SU-DHL-6 (cell line): Measurements from ENCODE around the gene RYR2.
"Not testable (repeated sequence)": the region's sequence is repeated elsewhere in the genome, so short reads cannot be mapped to it uniquely, and the experiment has no call there.

ENCODE experiments used
- H2AFZ ChIP-seq: fragments of 200-600 bp; sonication (generic); 2 replicates; pipeline ENCODE4 v1.6.1; 2014; ENCODE audit warnings: low read depth, mild to moderate bottlenecking, moderate library complexity, mixed read lengths, antibody characterized with exemption, low read length; ENCODE audit not compliant: severe bottlenecking
- H3F3A ChIP-seq: fragments of 200-600 bp; shearing (Covaris generic); 2 replicates; pipeline ENCODE4 v1.6.0; 2016; ENCODE audit warnings: antibody characterized with exemption, mild to moderate bottlenecking; ENCODE audit not compliant: insufficient read depth
- H3K27ac ChIP-seq: fragments of 200-600 bp; sonication (generic); 2 replicates; pipeline ENCODE4 v1.5.1; 2016; ENCODE audit warnings: low read depth, mild to moderate bottlenecking, low read length, moderate library complexity, mixed read lengths
- H3K27me3 ChIP-seq: fragments of 200-600 bp; sonication (generic), shearing (Covaris generic); 2 replicates; pipeline ENCODE4 v1.6.0; 2014; ENCODE audit warnings: mild to moderate bottlenecking, low read length
- H3K36me3 ChIP-seq: fragments of 200-600 bp; sonication (generic); 2 replicates; pipeline ENCODE4 v1.6.1; 2014; ENCODE audit warnings: mild to moderate bottlenecking, low read length, mixed read lengths
- H3K4me2 ChIP-seq: fragments of 300-600, 200-600 bp; shearing (Covaris generic), sonication (generic); 2 replicates; pipeline ENCODE4 v1.6.0; 2014; ENCODE audit warnings: low read length, low read depth, mild to moderate bottlenecking; ENCODE audit not compliant: poor library complexity, severe bottlenecking
- H3K4me3 ChIP-seq: fragments of 200-600 bp; sonication (generic); 2 replicates; pipeline ENCODE4 v1.5.1; 2014; ENCODE audit warnings: antibody characterized with exemption, low read length, mild to moderate bottlenecking, mixed read lengths; ENCODE audit not compliant: insufficient read depth, poor library complexity, severe bottlenecking
- H3K79me2 ChIP-seq: fragments of 200-600 bp; sonication (generic); 2 replicates; pipeline ENCODE4 v1.6.1; 2014; ENCODE audit warnings: mild to moderate bottlenecking, low read length, moderate library complexity; ENCODE audit not compliant: insufficient read depth
- H3K9ac ChIP-seq: fragments of 200-600 bp; sonication (generic); 2 replicates; pipeline ENCODE4 v1.7.0; 2014; ENCODE audit warnings: mild to moderate bottlenecking, low read length
- H3K9me2 ChIP-seq: fragments of 200-600 bp; sonication (generic); replicated peaks from 2 replicates; pipeline ENCODE4 v1.6.1; 2014; ENCODE audit warnings: low read length; ENCODE audit not compliant: insufficient read depth
- H3K9me3 ChIP-seq: fragments of 200-600 bp; sonication (generic); 2 replicates; pipeline ENCODE4 v1.6.1; 2014; ENCODE audit warnings: low read length, mixed read lengths; ENCODE audit not compliant: insufficient read depth
- H4K20me1 ChIP-seq: fragments of 200-600 bp; sonication (generic); 2 replicates; pipeline ENCODE4 v1.6.1; 2014; ENCODE audit warnings: low read depth, mild to moderate bottlenecking, antibody characterized with exemption, low read length, moderate library complexity, mixed read lengths
- CTCF ChIP-seq: fragments of 200-600 bp; sonication (generic); IDR thresholded peaks from one replicate; pipeline ENCODE4 v1.5.1; 2017; ENCODE audit warnings: antibody characterized with exemption, mild to moderate bottlenecking, low read length, moderate library complexity; ENCODE audit not compliant: insufficient read depth, poor library complexity, severe bottlenecking
- EZH2phosphoT487 ChIP-seq: fragments of 200-600 bp; sonication (generic), shearing (Covaris generic); conservative IDR thresholded peaks from 2 replicates; pipeline ENCODE4 v1.6.1; 2018; ENCODE audit warnings: mild to moderate bottlenecking, antibody characterized with exemption, low read length, moderate library complexity, mixed read lengths

Gene RYR2

GRCh38 chr1:237814319-237814924 lies 772.4 kb downstream of the RYR2 start:
- no peak overlapping the region for H3K9ac ChIP-seq
- no peaks in the 10 kb centered on the region for H3K27me3 ChIP-seq
- no peak overlapping the region for H2AFZ ChIP-seq
- no peak overlapping the region for H3K27ac ChIP-seq
- no peaks in the 10 kb centered on the region for H3K9me2 ChIP-seq
- H3F3A ChIP-seq: no peaks in the 10 kb centered on the region
- TF ChIP-seq EZH2phosphoT487: no peak
- TF ChIP-seq CTCF: peak; percentile 60
- H3K36me3 ChIP-seq: no peaks in the 10 kb centered on the region
- H4K20me1 ChIP-seq: no peaks in the 10 kb centered on the region
- H3K4me3 ChIP-seq: no peak overlapping the region
- no peaks in the 10 kb centered on the region for H3K79me2 ChIP-seq
- H3K9me3 ChIP-seq: no peaks in the 10 kb centered on the region
- H3K4me2 ChIP-seq: no peak overlapping the region

- Histone ChIP-seq H3K27me3 (no peaks in the 10 kb centered on the region), H3K9ac (no peak overlapping the region), H3K27ac (no peak overlapping the region), H3K79me2 (no peaks in the 10 kb centered on the region), H3K4me3 (no peak overlapping the region), H3K9me3 (no peaks in the 10 kb centered on the region), H3F3A (no peaks in the 10 kb centered on the region), H3K9me2 (no peaks in the 10 kb centered on the region), H2AFZ (no peak overlapping the region), H4K20me1 (no peaks in the 10 kb centered on the region), H3K36me3 (no peaks in the 10 kb centered on the region), H3K4me2 (no peak overlapping the region)
- no peak for TF ChIP-seq CTCF
Measured at GRCh38 chr1:237817277-237817676, 775.3 kb downstream of the RYR2 start.

GRCh38 chr1:237820634-237821033 lies 778.6 kb downstream of the RYR2 start:
- not testable (repeated sequence) for H3F3A ChIP-seq, H3K36me3 ChIP-seq, H2AFZ ChIP-seq, H3K79me2 ChIP-seq, H3K9ac ChIP-seq, H4K20me1 ChIP-seq, H3K27me3 ChIP-seq, H3K4me2 ChIP-seq, H3K9me2 ChIP-seq, H3K9me3 ChIP-seq, H3K27ac ChIP-seq, H3K4me3 ChIP-seq

DNA sequence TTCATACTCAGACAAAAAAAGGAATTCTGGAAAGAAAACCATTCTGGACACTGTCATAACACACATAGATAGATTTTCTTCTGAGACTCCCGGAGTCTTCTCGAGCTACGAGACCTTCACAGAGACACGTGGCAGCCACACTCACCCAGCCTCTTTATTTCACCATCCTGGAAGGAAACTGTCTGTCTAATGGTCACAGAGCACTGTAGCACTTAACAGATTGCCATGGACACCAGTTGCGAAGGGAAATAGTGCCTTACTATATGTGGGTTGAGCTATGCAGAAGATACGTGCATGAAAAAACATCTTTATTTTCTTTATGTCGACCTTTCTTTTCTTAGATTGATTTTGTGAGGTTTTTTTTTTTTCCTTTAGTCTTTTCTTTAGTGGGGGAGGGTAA lies 790.9 kb downstream of the RYR2 start:
- no peak for TF ChIP-seq EZH2phosphoT487
- TF ChIP-seq CTCF: no peak
- no peaks in the 10 kb centered on the region for H3F3A ChIP-seq

More for the DNA sequence above, 790.9 kb downstream of the RYR2 start:
- Histone ChIP-seq H3K79me2 (no peaks in the 10 kb centered on the region), H2AFZ (no peak overlapping the region), H3K27me3 (no peaks in the 10 kb centered on the region), H3K9me3 (no peaks in the 10 kb centered on the region), H3K9me2 (no peaks in the 10 kb centered on the region), H4K20me1 (no peaks in the 10 kb centered on the region; the same call in 1 of the 2 replicates), H3K4me2 (no peak overlapping the region), H3K36me3 (no peaks in the 10 kb centered on the region), H3K9ac (no peak overlapping the region), H3K4me3 (no peak overlapping the region), H3K27ac (no peak overlapping the region)
